Subcutaneous adipose tissue (tissue), 4 donors: ENCODE results near the gene HNRNPLL. TPM values are rescaled to one million over a fixed set of nuclear protein-coding genes. Genes with fewer than 3 reads are reported as not detected.

Experiments
- total RNA-seq, 4 donors: library from RNA; depleted of rRNA; stranded (reverse); fragments of >200 nt; gene quantifications; one replicate each; pipeline ENCODE4 v1.1.0, GENCODE V29; 2016
- TF ChIP-seq, protein P1 (sequence below): fragments of 450-650 bp; IDR thresholded peaks from one replicate; pipeline ENCODE4 v1.5.1; 2016; ENCODE audit warnings: low read depth, mild to moderate bottlenecking, control low read depth, antibody characterized with exemption, moderate library complexity

HNRNPLL gene
- total RNA-seq, 4 donors from 2014 or later: 38.2 to 66.7 (median 54.1) TPM

DNA sequence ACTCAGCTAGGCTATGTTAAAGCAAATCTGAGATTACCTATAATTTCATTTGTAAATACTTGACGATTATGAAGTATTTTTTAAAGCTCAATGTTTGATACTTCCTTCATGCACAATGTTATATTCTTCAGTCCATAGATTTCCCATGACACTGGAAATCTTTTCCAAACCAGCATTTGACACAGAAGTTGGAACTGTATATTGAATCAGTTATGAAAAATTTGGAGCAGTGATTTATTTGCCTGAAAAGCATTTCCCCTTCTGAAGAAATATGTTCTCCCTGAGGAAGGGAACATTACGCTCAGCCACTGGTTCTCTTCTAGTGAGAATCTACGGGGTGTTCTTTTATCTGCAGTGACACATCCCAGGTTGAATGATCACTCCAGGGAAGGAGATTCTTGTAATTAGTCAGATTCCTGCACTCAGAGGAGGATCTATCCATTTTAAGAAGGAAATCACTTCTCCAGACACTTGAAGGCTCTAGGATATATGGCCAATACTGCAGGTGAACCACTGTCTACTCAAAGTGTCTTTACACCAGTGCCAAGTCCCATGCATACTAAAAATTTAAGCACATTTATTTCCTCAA, 64.7 kb downstream of the HNRNPLL start:
- TF ChIP-seq, protein P1, sequence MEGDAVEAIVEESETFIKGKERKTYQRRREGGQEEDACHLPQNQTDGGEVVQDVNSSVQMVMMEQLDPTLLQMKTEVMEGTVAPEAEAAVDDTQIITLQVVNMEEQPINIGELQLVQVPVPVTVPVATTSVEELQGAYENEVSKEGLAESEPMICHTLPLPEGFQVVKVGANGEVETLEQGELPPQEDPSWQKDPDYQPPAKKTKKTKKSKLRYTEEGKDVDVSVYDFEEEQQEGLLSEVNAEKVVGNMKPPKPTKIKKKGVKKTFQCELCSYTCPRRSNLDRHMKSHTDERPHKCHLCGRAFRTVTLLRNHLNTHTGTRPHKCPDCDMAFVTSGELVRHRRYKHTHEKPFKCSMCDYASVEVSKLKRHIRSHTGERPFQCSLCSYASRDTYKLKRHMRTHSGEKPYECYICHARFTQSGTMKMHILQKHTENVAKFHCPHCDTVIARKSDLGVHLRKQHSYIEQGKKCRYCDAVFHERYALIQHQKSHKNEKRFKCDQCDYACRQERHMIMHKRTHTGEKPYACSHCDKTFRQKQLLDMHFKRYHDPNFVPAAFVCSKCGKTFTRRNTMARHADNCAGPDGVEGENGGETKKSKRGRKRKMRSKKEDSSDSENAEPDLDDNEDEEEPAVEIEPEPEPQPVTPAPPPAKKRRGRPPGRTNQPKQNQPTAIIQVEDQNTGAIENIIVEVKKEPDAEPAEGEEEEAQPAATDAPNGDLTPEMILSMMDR: no peak

DNA sequence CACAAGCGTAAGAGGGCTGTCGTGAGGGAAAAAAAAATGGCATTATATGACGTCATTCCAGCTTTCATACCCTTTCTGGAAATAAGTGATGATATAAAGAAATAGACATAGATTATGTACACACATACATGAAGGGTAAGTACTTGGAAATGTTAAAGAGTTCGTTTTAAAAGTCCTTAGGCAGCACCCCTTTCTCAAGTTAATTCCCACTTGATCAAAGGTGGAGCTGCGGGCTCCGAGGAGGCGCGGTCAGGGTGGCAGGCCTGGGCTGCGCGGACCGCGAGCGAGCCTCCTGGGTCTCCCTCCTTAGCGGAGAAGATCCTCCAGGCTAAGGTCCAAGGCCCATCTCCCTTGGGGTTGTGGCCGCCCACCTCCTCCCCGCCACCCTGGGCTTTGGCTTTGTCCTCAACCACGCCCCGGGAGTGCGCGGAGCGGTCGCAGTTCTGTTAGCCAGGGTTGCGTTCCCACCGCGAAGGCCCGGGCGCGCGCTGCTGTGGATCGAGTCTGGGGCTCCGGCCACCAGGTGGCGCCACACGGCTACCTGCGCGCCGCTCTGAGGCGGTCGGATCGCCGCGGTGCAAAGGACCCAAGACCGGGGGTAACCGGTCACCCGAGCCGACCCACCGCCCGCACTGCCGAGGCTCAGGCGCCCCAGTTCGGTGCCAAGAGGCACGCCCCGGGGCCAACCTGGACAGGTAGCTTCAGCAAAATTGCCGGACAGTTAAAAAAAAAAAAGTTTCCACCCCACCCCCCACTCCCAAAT, 66.8 kb downstream of the HNRNPLL start:
- TF ChIP-seq, protein P1: no peak

DNA sequence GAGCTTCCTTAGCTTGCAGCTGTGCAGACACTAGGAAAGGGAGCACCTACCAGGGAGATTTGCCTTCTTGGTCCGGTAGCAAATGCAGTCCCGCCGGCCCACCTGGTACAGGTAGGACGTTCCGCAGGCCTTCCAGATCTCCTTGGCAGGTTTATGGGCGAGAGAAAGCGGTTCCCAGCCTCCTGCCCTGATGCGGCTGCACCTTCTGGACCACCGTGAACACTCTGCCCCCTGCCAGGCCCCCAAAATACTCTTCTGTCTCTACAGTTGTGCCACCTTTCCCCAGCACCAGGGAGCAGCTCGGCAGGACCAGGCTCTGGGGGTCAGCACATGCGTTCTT, 67.4 kb downstream of the HNRNPLL start:
- TF ChIP-seq, protein P1: no peak

DNA sequence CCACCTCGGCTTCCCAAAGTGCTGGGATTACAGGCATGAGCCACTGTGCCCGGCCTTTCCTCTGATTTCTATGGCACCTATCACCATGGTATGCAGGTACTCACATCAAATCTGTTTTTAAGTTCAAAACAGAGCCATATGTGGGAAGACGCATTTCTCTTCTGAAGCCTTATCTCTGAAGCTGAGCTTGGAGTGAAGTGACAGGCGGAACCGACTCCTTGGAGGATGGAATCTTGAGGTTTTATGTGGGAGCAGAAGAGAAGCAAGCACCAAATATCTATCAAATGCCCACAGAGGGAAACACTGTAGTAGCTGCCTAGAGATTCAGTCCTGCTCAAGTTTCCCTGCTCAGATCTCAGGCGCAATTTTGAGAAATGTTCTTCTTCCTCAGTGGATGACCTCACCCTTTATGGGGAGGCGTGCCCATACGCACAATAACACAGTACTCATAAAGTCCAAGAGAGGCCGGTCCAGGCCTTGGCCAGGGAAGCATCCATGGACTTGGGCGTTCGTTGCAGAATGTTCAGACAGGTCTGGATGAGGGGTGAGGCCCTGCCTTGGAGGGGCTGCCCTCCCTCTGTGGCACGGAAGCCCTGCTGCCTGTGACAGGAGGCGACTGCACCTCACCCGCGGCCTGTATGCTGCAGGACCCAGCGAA, 67.9 kb downstream of the HNRNPLL start:
- TF ChIP-seq, protein P1: no peak

DNA sequence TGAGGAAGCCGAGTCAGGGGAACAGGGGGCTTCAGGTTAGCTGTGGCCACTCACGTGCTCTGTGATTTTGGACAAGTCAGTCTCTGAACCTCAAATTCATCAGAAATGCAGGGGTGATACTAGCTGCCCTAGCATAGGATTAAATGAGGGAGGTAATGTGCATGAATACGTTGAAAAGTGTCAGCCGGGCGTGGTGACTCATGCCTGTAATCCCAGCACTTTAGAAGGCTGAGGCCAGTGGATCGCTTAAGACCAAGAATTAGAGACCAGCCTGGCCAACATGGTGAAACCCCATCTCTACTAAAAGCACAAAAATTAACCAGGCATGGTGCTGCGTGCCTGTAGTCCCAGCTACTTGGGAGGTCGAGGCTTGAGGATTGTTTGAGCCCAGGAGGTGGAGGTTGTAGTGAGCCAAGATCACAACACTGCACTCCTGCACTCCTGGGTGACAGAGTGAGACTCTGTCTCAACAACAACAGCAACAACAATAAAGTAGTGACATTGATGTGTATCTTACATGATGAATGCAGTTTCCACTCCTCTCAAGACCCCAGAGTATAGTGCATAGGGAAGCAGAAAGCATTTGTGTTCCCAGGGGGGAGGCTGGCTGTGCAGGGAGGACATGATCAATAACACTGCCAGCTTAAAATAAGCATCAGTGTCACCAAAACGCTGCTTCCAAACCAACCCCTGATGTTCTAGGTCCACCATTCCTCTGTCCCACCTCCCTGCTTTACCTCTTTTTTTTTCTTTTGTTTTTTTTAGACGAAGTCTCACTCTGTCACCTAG, 68.8 kb downstream of the HNRNPLL start:
- TF ChIP-seq, protein P1: no peak

DNA sequence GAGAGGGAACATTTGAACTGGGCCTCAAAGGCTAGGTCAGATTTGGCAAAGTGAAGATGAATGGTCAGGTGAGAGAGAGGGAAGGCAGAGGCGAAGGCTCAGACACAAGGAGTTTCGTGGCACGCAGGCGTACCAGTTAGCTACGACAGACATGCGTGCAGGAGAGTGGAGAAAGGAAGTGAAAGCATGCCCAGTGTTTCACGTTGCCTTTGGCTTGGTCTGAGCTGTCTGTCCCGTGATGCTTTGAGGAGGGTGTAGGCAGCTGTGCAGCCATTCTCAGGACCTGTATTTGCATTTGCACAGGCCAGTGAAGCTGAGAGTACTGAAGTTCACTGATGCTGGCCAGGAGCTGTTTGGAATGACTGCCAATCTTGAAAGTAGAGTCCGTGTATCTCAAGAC, 69.5 kb downstream of the HNRNPLL start:
- TF ChIP-seq, protein P1: no peak

DNA sequence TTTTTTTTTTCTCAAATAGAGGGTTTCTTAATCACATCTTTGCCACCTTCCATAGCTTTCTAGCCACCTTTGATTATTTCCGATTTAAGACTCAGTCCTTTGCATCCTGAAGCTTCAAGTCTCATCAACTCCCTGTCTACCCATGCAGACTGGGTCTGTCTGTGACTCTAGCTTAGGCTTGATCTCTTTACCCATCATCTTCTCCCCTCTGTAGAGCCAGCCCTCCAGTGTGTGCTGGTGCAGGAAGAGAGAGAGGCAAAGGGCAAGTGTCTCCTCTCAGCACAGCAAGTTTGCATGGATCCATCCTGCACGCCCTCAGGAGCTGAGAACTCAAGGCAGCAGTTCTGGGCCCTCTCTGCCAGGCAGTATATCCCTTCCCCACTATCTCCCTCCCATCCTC, 70.4 kb downstream of the HNRNPLL start:
- TF ChIP-seq, protein P1: no peak
